ENCODE results near the gene MRPL42. TPM values are rescaled to one million over a fixed set of nuclear protein-coding genes. Genes with fewer than 3 reads are reported as not detected.

Gene MRPL42
- polyA plus RNA-seq, 1 donor (not counting 4 experiments of a cell fraction or from before 2014, with no cell fraction given) = 110 TPM

DNA sequence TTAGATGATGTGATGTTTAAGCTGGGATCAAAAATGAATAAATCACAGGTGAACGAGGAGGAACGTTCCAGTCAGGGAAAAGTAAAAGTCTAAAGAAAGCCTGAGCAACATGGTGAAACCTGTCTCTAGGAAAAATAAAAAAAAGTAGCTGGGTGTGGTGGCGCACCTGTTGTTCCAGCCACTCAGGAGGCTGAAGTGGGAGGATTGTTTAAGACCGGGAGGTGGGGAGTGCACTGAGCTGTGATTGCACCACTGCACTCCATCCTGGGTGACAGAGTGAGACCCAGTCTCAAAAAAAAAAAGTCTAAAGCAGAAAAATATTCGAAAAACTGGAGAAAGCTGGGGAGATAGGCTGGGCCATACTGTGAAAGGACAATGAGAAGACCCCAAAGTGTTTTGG lies 66.0 kb downstream of the MRPL42 start:
- Histone ChIP-seq H4K20me1 (ENCODE audit: control insufficient read depth, extremely low read depth, insufficient read depth, low read length) (no peaks in the 10 kb centered on the region), H3K9me3 (ENCODE audit: control insufficient read depth, low read depth, low read length) (no peaks in the 10 kb centered on the region), H3K4me3 (ENCODE audit: control insufficient read depth in 2 of 3, extremely low read depth in 1 of 3, insufficient read depth in 2 of 3, low read depth in 1 of 3, low read length in 3 of 3) (no peak overlapping the region), H2AFZ (ENCODE audit: control insufficient read depth, low read length) (no peak overlapping the region), H3K4me2 (ENCODE audit: control insufficient read depth, extremely low read depth, insufficient read depth, low read depth, low read length) (no peak overlapping the region), H3K4me1 (ENCODE audit: control insufficient read depth, extremely low read depth, insufficient read depth, low read length) (no peaks in the 10 kb centered on the region), H3K9ac (ENCODE audit: control insufficient read depth, extremely low read depth, insufficient read depth, low read length) (no peak overlapping the region), H3K36me3 (ENCODE audit: control insufficient read depth in 2 of 2, extremely low read depth in 1 of 2, insufficient read depth in 2 of 2, low read length in 2 of 2) (no peaks in the 10 kb centered on the region), H3K79me2 (ENCODE audit: control insufficient read depth, insufficient read depth, low read length) (no peaks in the 10 kb centered on the region), H3K9me1 (ENCODE audit: control insufficient read depth, extremely low read depth, insufficient read depth, low read length) (no peaks in the 10 kb centered on the region), H3K27me3 (ENCODE audit: control insufficient read depth, extremely low read depth, insufficient read depth, low read length) (no peaks in the 10 kb centered on the region), H3K27ac (ENCODE audit: control insufficient read depth, insufficient read depth, low read length) (no peak overlapping the region)
- DNase-seq (ENCODE audit: low read depth, low spot score) (no peak), FAIRE-seq (no peak)
- dilution Hi-C loops (cut with MboI; ENCODE audit: extremely low pct_ligation_motif_present, low sequenced_read_pairs) = no loop called here
- no peak for TF ChIP-seq EZH2 (IDR thresholded peaks at IDR 0.05; ENCODE audit: low read length)
- no peak for TF ChIP-seq CTCF (optimal IDR thresholded peaks at IDR 0.05 in 1 of 3, IDR thresholded peaks at IDR 0.05 in 1 of 3, conservative IDR thresholded peaks at IDR 0.05 in 1 of 3; ENCODE audit: extremely low read depth in 1 of 3, insufficient read depth in 2 of 3, low read length in 3 of 3)

- no peaks in the 10 kb centered on the region for H3K36me3 ChIP-seq (ENCODE audit: control insufficient read depth in 2 of 2, extremely low read depth in 1 of 2, insufficient read depth in 2 of 2, low read length in 2 of 2)
- DNase-seq (ENCODE audit: low read depth, low spot score) = no peak
- H3K9ac ChIP-seq (ENCODE audit: control insufficient read depth, extremely low read depth, insufficient read depth, low read length) = no peak overlapping the region
- TF ChIP-seq CTCF (optimal IDR thresholded peaks at IDR 0.05 in 1 of 3, IDR thresholded peaks at IDR 0.05 in 1 of 3, conservative IDR thresholded peaks at IDR 0.05 in 1 of 3; ENCODE audit: extremely low read depth in 1 of 3, insufficient read depth in 2 of 3, low read length in 3 of 3) (no peak), EZH2 (IDR thresholded peaks at IDR 0.05; ENCODE audit: low read length) (no peak)
- H3K27ac ChIP-seq (ENCODE audit: control insufficient read depth, insufficient read depth, low read length) = no peak overlapping the region
- no peaks in the 10 kb centered on the region for H3K9me3 ChIP-seq (ENCODE audit: control insufficient read depth, low read depth, low read length)
- no peak overlapping the region for H3K4me3 ChIP-seq (ENCODE audit: control insufficient read depth in 2 of 3, extremely low read depth in 1 of 3, insufficient read depth in 2 of 3, low read depth in 1 of 3, low read length in 3 of 3)
- dilution Hi-C loops (cut with MboI; ENCODE audit: extremely low pct_ligation_motif_present, low sequenced_read_pairs) = no loop called here
- no peak overlapping the region for H2AFZ ChIP-seq (ENCODE audit: control insufficient read depth, low read length)
- no peak for FAIRE-seq
- H4K20me1 ChIP-seq (ENCODE audit: control insufficient read depth, extremely low read depth, insufficient read depth, low read length) = no peaks in the 10 kb centered on the region
- H3K4me1 ChIP-seq (ENCODE audit: control insufficient read depth, extremely low read depth, insufficient read depth, low read length) = no peaks in the 10 kb centered on the region
- no peaks in the 10 kb centered on the region for H3K79me2 ChIP-seq (ENCODE audit: control insufficient read depth, insufficient read depth, low read length)
- no peak overlapping the region for H3K4me2 ChIP-seq (ENCODE audit: control insufficient read depth, extremely low read depth, insufficient read depth, low read depth, low read length)
- H3K27me3 ChIP-seq (ENCODE audit: control insufficient read depth, extremely low read depth, insufficient read depth, low read length) = no peaks in the 10 kb centered on the region
- H3K9me1 ChIP-seq (ENCODE audit: control insufficient read depth, extremely low read depth, insufficient read depth, low read length) = no peaks in the 10 kb centered on the region
Measured at GRCh38 chr12:93536111-93536765, 68.9 kb downstream of the MRPL42 start.

Data from keratinocyte (primary cell).